ENCODE results near the gene GNPNAT1. TPM values are rescaled to one million over a fixed set of nuclear protein-coding genes. Genes with fewer than 3 reads are reported as not detected.

The GNPNAT1 gene
- polyA plus RNA-seq, 1 donor from 2014 or later = 10.1 TPM

DNA sequence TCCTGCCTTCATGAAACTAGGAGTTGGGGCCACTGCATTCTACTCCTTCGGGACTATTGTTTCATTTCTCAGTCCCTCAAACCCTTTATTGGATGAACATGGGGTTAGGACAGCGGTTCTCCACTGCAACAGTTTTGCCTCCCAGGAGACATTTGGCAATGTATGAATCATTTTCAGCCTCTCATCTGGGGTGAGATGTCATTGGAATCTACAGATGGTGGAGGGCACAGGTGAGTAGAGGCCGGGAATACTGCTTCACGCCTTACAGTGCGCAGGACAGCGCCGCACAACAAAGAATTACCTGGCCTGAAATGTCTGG, 649 bp upstream of the GNPNAT1 start:
- no peak overlapping the region for H3K27ac ChIP-seq (ENCODE audit: low read length)
- peak overlapping the region; percentile 51 for H2AFZ ChIP-seq (ENCODE audit: low read depth, low read length)
- no peaks in the 10 kb centered on the region for H4K20me1 ChIP-seq (ENCODE audit: insufficient read depth)
- no peaks in the 10 kb centered on the region for H3K36me3 ChIP-seq (ENCODE audit: insufficient read depth, low read length)
- H3K27me3 ChIP-seq (ENCODE audit: insufficient read depth, low read depth, low read length) = no peaks in the 10 kb centered on the region
- H3K9me2 ChIP-seq (ENCODE audit: insufficient read depth, low read length) = no peaks in the 10 kb centered on the region
- H3K79me2 ChIP-seq (replicated peaks; ENCODE audit: insufficient read depth, low read length) = peaks cover 11% of the 10 kb centered on the region
- peak overlapping the region; percentile 94 for H3K4me3 ChIP-seq (ENCODE audit: low read length)
- H3K4me2 ChIP-seq (ENCODE audit: low read length) = peak overlapping the region; percentile 30
- no peak for TF ChIP-seq EZH2 (IDR thresholded peaks at IDR 0.05; ENCODE audit: borderline replicate concordance, insufficient read depth, low read length, poor library complexity, severe bottlenecking)
- TF ChIP-seq EP300 (conservative IDR thresholded peaks at IDR 0.05; ENCODE audit: poor library complexity, severe bottlenecking) = no peak
- no peak for TF ChIP-seq POLR2AphosphoS5 (IDR thresholded peaks at IDR 0.05)
- TF ChIP-seq CTCF (IDR thresholded peaks at IDR 0.05; ENCODE audit: poor library complexity, severe bottlenecking) = no peak
- peak overlapping the region; percentile 71 for H3K9ac ChIP-seq (ENCODE audit: low read length)
- no peaks in the 10 kb centered on the region for H3F3A ChIP-seq (ENCODE audit: insufficient read depth, low read length, poor library complexity, severe bottlenecking)
- no peaks in the 10 kb centered on the region for H3K9me3 ChIP-seq (ENCODE audit: low read length)

DNA sequence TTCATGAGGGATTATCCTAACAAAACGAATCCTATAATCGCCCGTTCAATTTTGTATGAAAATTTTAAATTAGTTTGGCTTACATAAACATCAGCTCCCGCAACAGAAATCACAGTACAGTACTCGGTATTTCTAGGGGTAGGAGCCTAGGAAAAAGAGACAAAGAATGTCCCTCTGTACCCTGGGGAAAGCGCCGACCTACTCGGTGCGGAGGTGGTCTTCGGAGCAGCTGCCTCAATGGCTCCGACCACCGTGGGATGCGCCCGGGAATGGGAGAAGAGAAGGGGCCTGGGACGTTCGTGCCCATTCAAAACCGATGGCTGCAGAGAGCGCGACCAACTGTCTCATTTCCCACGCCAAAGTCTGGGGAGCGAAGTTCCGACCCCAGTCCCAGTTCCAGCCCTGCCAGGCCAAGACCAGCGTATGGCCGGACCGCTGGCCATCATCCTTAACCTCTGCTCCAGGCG, 618 bp downstream of the GNPNAT1 start:
- peak overlapping the region; percentile 94 for H3K4me3 ChIP-seq (ENCODE audit: low read length)
- no peaks in the 10 kb centered on the region for H3K9me2 ChIP-seq (ENCODE audit: insufficient read depth, low read length)
- H3K79me2 ChIP-seq (replicated peaks; ENCODE audit: insufficient read depth, low read length) = peaks cover 11% of the 10 kb centered on the region
- no peaks in the 10 kb centered on the region for H3F3A ChIP-seq (ENCODE audit: insufficient read depth, low read length, poor library complexity, severe bottlenecking)
- no peaks in the 10 kb centered on the region for H3K36me3 ChIP-seq (ENCODE audit: insufficient read depth, low read length)
- peak overlapping the region; percentile 69 for H3K4me2 ChIP-seq (ENCODE audit: low read length)
- H2AFZ ChIP-seq (ENCODE audit: low read depth, low read length) = peak overlapping the region; percentile 76
- no peaks in the 10 kb centered on the region for H3K9me3 ChIP-seq (ENCODE audit: low read length)
- H3K27me3 ChIP-seq (ENCODE audit: insufficient read depth, low read depth, low read length) = no peaks in the 10 kb centered on the region
- H3K9ac ChIP-seq (ENCODE audit: low read length) = peak overlapping the region; percentile 71
- peak overlapping the region; percentile 15 for H3K27ac ChIP-seq (ENCODE audit: low read length)
- TF ChIP-seq SMC3 (conservative IDR thresholded peaks at IDR 0.05; ENCODE audit: poor library complexity) (no peak), EZH2 (IDR thresholded peaks at IDR 0.05; ENCODE audit: borderline replicate concordance, insufficient read depth, low read length, poor library complexity, severe bottlenecking) (no peak), TAF1 (IDR thresholded peaks at IDR 0.05; ENCODE audit: low read depth) (no peak), RAD21 (conservative IDR thresholded peaks at IDR 0.05) (no peak), MXI1 (conservative IDR thresholded peaks at IDR 0.05; ENCODE audit: poor library complexity, severe bottlenecking) (no peak), EP300 (conservative IDR thresholded peaks at IDR 0.05; ENCODE audit: poor library complexity, severe bottlenecking) (no peak), POLR2AphosphoS5 (IDR thresholded peaks at IDR 0.05) (no peak), CTCF (IDR thresholded peaks at IDR 0.05; ENCODE audit: poor library complexity, severe bottlenecking) (no peak), REST (IDR thresholded peaks at IDR 0.05; ENCODE audit: borderline replicate concordance) (no peak)
- H4K20me1 ChIP-seq (ENCODE audit: insufficient read depth) = no peaks in the 10 kb centered on the region

Measured in neural cell (in vitro differentiated cells).